ENCODE data around the gene DBN1. TPM values are rescaled to one million over a fixed set of nuclear protein-coding genes. Genes with fewer than 3 reads are reported as not detected.

The DBN1 gene
- total and polyA plus RNA-seq, 9 of the 15 experiments (the other 6 are each of a cell fraction or from before 2014, with no cell fraction given): 0.25 to 87.2 (median 27.9) TPM

GRCh38 chr5:177454397-177455035 lies 18.9 kb downstream of the DBN1 start (continued):
- TF ChIP-seq ZNF592 (IDR thresholded peaks at IDR 0.05) (peak; percentile 31), NFE2L1 (tag; IDR thresholded peaks at IDR 0.05; ENCODE audit: borderline replicate concordance, low read depth) (no peak), RNF219 (CRISPR knock-in tag; IDR thresholded peaks at IDR 0.05) (no peak), KDM2B (CRISPR knock-in tag; IDR thresholded peaks at IDR 0.05) (peak; percentile 73; the same call in 1 of the 2 replicates), MAZ (CRISPR knock-in tag; conservative IDR thresholded peaks at IDR 0.05 in 1 of 2, IDR thresholded peaks at IDR 0.05 in 1 of 2) (peak; percentile 85 to 87), E2F6 (IDR thresholded peaks at IDR 0.05; ENCODE audit: borderline replicate concordance in 1 of 2, extremely low read depth in 1 of 2, insufficient read depth in 1 of 2, insufficient read length in 1 of 2, low read depth in 1 of 2, low read length in 1 of 2, poor library complexity in 1 of 2, severe bottlenecking in 1 of 2) (no peak), ELF4 (CRISPR knock-in tag; IDR thresholded peaks at IDR 0.05) (no peak), FOXA3 (CRISPR knock-in tag; conservative IDR thresholded peaks at IDR 0.05 in 1 of 2, IDR thresholded peaks at IDR 0.05 in 1 of 2) (no peak), PBX2 (CRISPR knock-in tag; IDR thresholded peaks at IDR 0.05; ENCODE audit: low read depth) (no peak), PBX2 (tag; conservative IDR thresholded peaks at IDR 0.05; ENCODE audit: low read depth) (no peak), HDAC2 (IDR thresholded peaks at IDR 0.05) (no peak), NFE2 (IDR thresholded peaks at IDR 0.05; ENCODE audit: low read depth) (no peak), LARP7 (IDR thresholded peaks at IDR 0.05) (no peak), TGIF2 (CRISPR knock-in tag; IDR thresholded peaks at IDR 0.05) (peak; percentile 67; the same call in 1 of the 2 replicates), ATF7 (IDR thresholded peaks at IDR 0.05) (peak; percentile 99), MTF1 (CRISPR knock-in tag; IDR thresholded peaks at IDR 0.05; ENCODE audit: borderline replicate concordance) (no peak)

Measured in K562 (cell line).